Fibroblast of lung (primary cell): Measurements from ENCODE around the gene RINL. TPM values are rescaled to one million over a fixed set of nuclear protein-coding genes. Genes with fewer than 3 reads are reported as not detected.

ENCODE experiments used
- DNase-seq, 2 donors: peaks; one replicate each; pipeline versions ENCODE4 v3.0.0 to v3.0.0-alpha.2; 2010; ENCODE audit warnings: low read depth in 2 of 2
- H2AFZ ChIP-seq: 2 replicates; pipeline ENCODE4 v1.5.1; 2012; ENCODE audit warnings: low read length, control low read depth, inconsistent platforms
- H3K27ac ChIP-seq: 2 replicates; pipeline ENCODE4 v1.5.1; 2011; ENCODE audit warnings: low read length, control low read depth; ENCODE audit not compliant: insufficient read depth
- H3K27me3 ChIP-seq: 2 replicates; pipeline ENCODE4 v1.5.1; 2011; ENCODE audit warnings: mild to moderate bottlenecking, low read length; ENCODE audit not compliant: control insufficient read depth, insufficient read depth
- H3K36me3 ChIP-seq: 2 replicates; pipeline ENCODE4 v1.5.1; 2011; ENCODE audit warnings: low read length; ENCODE audit not compliant: control insufficient read depth, insufficient read depth
- H3K4me1 ChIP-seq: 2 replicates; pipeline ENCODE4 v1.5.1; 2011; ENCODE audit warnings: low read length; ENCODE audit not compliant: control insufficient read depth, insufficient read depth; ENCODE audit errors: extremely low read depth
- H3K4me2 ChIP-seq: 2 replicates; pipeline ENCODE4 v1.5.1; 2011; ENCODE audit warnings: low read length, control low read depth; ENCODE audit not compliant: insufficient read depth; ENCODE audit errors: extremely low read depth
- H3K4me3 ChIP-seq, 4 experiments: fragments of 200-600 bp in 1 of 4; sonication (generic) in 1 of 4; replicated peaks in 1 of 4; 2 replicates each; pipeline ENCODE4 v1.5.1; 2011 to 2016; ENCODE audit warnings: low read length in 4 of 4, low read depth in 3 of 4, mild to moderate bottlenecking in 3 of 4, control low read depth in 2 of 4, inconsistent platforms in 1 of 4, mixed read lengths in 1 of 4; ENCODE audit not compliant: insufficient read depth in 1 of 4; ENCODE audit errors: control extremely low read depth in 1 of 4
- H3K79me2 ChIP-seq: 2 replicates; pipeline ENCODE4 v1.5.1; 2012; ENCODE audit warnings: mild to moderate bottlenecking, low read length, inconsistent platforms; ENCODE audit not compliant: control insufficient read depth, insufficient read depth
- H3K9ac ChIP-seq: 2 replicates; pipeline ENCODE4 v1.5.1; 2011; ENCODE audit warnings: mild to moderate bottlenecking, low read length, control low read depth; ENCODE audit not compliant: insufficient read depth
- H3K9me3 ChIP-seq: 2 replicates; pipeline ENCODE4 v1.5.1; 2012; ENCODE audit warnings: low read depth, low read length; ENCODE audit not compliant: control insufficient read depth, insufficient read depth
- H4K20me1 ChIP-seq: 2 replicates; pipeline ENCODE4 v1.5.1; 2011; ENCODE audit warnings: low read length; ENCODE audit not compliant: control insufficient read depth, insufficient read depth; ENCODE audit errors: extremely low read depth
- EZH2 ChIP-seq: IDR thresholded peaks from 2 replicates; pipeline ENCODE4 v1.5.1; 2012; ENCODE audit warnings: low read length, control low read depth, mild to moderate bottlenecking; ENCODE audit errors: missing control alignments
- polyA plus RNA-seq, 2 donors: library from polyadenylated mRNA; depleted of rRNA in 1 of 2; stranded (reverse) in 1 of 2; unstranded in 1 of 2; fragments of >200 nt; gene quantifications; 2 replicates each; pipeline ENCODE4 v1.2.1, GENCODE V29; 2011 to 2012; ENCODE audit warnings: missing spikeins in 1 of 2
- total RNA-seq: library from RNA; depleted of rRNA; stranded (reverse); fragments of >200 nt; gene quantifications from 2 replicates; pipeline ENCODE4 v1.2.1, GENCODE V29; 2014
- TF ChIP-seq, protein P1 (sequence below), 2 donors: IDR thresholded peaks in 1 of 2; conservative IDR thresholded peaks in 1 of 2; 1 replicate in 1 of 2; 2 replicates in 1 of 2; pipeline ENCODE4 v1.5.1; 2011 to 2012; ENCODE audit warnings: low read length in 2 of 2, control low read depth in 1 of 2, inconsistent platforms in 1 of 2, low read depth in 1 of 2, mild to moderate bottlenecking in 1 of 2

Gene RINL
- total and polyA plus RNA-seq, 2 donors (not counting 1 experiment from before 2014, with no cell fraction given) = 0.59 to 3.5 TPM

DNA sequence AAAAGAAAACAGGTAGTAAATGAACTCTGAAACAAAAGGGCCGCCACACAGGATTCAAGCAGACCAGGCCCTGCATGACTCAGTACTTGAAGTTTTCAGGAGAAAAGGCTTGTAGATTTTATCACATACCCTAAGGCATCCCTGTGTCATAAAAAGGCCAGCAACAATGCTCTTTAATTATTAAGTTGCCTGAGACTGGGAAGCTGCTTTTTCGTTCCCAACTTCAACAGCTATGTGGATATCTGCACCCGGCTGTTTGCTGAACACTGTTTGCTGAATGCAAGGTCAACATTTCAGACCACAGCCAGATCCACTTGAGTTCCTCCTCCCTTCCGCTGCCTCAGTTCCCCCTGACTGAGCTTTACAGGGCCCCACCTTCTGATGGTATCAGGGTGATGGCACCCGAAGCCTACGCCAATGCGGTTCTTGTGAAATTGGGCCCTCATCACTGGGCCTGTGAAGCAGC is 40.4 kb downstream of the RINL start:
- no peaks in the 10 kb centered on the region for H3K9me3 ChIP-seq
- no peak overlapping the region for H3K4me2 ChIP-seq
- H3K9ac ChIP-seq = no peak overlapping the region
- DNase-seq = peak in 1 of 2 donors; percentile 46
- no peaks in the 10 kb centered on the region for H4K20me1 ChIP-seq
- no peaks in the 10 kb centered on the region for H3K27me3 ChIP-seq
- H3K4me3 ChIP-seq = no peak overlapping the region
- peaks cover 20% of the 10 kb centered on the region for H3K79me2 ChIP-seq
- no peak overlapping the region for H2AFZ ChIP-seq
- peaks cover 42% of the 10 kb centered on the region for H3K36me3 ChIP-seq
- TF ChIP-seq EZH2 = no peak
- TF ChIP-seq, protein P1, sequence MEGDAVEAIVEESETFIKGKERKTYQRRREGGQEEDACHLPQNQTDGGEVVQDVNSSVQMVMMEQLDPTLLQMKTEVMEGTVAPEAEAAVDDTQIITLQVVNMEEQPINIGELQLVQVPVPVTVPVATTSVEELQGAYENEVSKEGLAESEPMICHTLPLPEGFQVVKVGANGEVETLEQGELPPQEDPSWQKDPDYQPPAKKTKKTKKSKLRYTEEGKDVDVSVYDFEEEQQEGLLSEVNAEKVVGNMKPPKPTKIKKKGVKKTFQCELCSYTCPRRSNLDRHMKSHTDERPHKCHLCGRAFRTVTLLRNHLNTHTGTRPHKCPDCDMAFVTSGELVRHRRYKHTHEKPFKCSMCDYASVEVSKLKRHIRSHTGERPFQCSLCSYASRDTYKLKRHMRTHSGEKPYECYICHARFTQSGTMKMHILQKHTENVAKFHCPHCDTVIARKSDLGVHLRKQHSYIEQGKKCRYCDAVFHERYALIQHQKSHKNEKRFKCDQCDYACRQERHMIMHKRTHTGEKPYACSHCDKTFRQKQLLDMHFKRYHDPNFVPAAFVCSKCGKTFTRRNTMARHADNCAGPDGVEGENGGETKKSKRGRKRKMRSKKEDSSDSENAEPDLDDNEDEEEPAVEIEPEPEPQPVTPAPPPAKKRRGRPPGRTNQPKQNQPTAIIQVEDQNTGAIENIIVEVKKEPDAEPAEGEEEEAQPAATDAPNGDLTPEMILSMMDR (conservative IDR thresholded peaks at IDR 0.05 in 1 of 2, IDR thresholded peaks at IDR 0.05 in 1 of 2; ENCODE audit: low read depth in 1 of 2, low read length in 2 of 2) = no peak
- no peak overlapping the region for H3K27ac ChIP-seq
- peaks cover 11% of the 10 kb centered on the region for H3K4me1 ChIP-seq

- no peak overlapping the region for H3K4me3 ChIP-seq
- no peaks in the 10 kb centered on the region for H4K20me1 ChIP-seq
- no peak overlapping the region for H2AFZ ChIP-seq
- peaks cover 14% of the 10 kb centered on the region for H3K4me1 ChIP-seq
- no peaks in the 10 kb centered on the region for H3K27me3 ChIP-seq
- H3K9ac ChIP-seq = no peak overlapping the region
- DNase-seq = no peak
- no peaks in the 10 kb centered on the region for H3K9me3 ChIP-seq
- peak overlapping the region; percentile 7 for H3K27ac ChIP-seq
- peaks cover 40% of the 10 kb centered on the region for H3K36me3 ChIP-seq
- no peak overlapping the region for H3K4me2 ChIP-seq
- peaks cover 16% of the 10 kb centered on the region for H3K79me2 ChIP-seq
- no peak for TF ChIP-seq EZH2
- TF ChIP-seq, protein P1 (conservative IDR thresholded peaks at IDR 0.05 in 1 of 2, IDR thresholded peaks at IDR 0.05 in 1 of 2; ENCODE audit: low read depth in 1 of 2, low read length in 2 of 2) = no peak
These were observed 41.0 kb downstream of the RINL start for GRCh38 chr19:38836983-38837626.

GRCh38 chr19:38836159-38836982 is 41.7 kb downstream of the RINL start:
- Histone ChIP-seq H3K27me3 (no peaks in the 10 kb centered on the region), H2AFZ (no peak overlapping the region), H3K4me1 (peaks cover 15% of the 10 kb centered on the region), H3K9ac (no peak overlapping the region), H3K9me3 (no peaks in the 10 kb centered on the region), H3K4me3 (no peak overlapping the region), H3K4me2 (no peak overlapping the region), H4K20me1 (no peaks in the 10 kb centered on the region), H3K27ac (peak overlapping the region; percentile 7), H3K36me3 (peaks cover 36% of the 10 kb centered on the region), H3K79me2 (peaks cover 11% of the 10 kb centered on the region)
- DNase-seq = no peak
- TF ChIP-seq EZH2 = no peak
- TF ChIP-seq, protein P1 (conservative IDR thresholded peaks at IDR 0.05 in 1 of 2, IDR thresholded peaks at IDR 0.05 in 1 of 2; ENCODE audit: low read depth in 1 of 2, low read length in 2 of 2) = no peak
